ENCODE data around the gene FAM217B. TPM values are rescaled to one million over a fixed set of nuclear protein-coding genes. Genes with fewer than 3 reads are reported as not detected.
A peak's percentile ranks its signal among the peaks of the same experiment; 100 is the strongest.

FAM217B gene
- total RNA-seq, 4 donors from 2014 or later, result 6.0 to 14.1 (median 9.0) TPM

DNA sequence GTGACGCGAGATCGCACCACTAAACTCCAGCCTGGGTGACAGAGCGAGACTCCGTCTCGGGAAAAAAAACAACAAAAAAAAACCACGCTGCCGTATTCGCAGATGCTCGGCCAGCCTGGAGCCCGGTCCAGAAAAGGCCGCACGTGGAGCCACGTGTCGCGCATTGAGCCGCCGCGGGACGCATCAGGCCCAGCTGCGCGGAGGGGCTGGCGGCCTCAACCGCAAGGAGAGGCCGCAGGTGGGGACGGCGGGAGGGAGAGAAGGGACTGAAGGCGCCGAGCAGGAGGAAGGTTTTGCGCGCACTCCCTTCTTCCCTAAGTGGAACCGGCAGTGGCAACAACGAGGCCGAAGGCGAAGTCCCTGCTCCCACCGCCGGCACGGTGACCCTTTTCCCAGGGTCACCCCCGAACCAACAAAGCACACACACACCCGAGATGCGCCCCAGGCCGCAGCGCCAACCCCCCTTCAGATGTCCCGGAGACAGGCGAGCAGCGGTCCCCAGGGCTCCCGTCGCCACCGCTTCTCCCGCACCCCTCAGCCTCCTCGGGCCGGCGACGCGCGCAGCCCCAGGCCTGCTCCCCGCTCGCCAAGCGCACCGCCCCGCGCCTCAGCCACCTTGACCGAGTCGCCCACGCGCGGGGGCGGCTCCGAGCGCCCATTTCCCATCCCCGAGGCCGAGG is 7.4 kb upstream of the FAM217B start:
- DNase-seq (ENCODE audit: extremely low spot score), result no peak
- Histone ChIP-seq H3K27ac (replicated peaks in 1 of 4) (peak overlapping the region in 1 of 4 donors; percentile 81), H3K27me3 (no peaks in the 10 kb centered on the region), H3K4me3 (peak overlapping the region; percentile 64 to 89 (median 78)), H3K36me3 (peaks cover 0 to 4% (median 0%) of the 10 kb centered on the region in 4 donors), H3K4me1 (peaks cover 18 to 36% (median 26%) of the 10 kb centered on the region in 4 donors), H3K9me3 (no peaks in the 10 kb centered on the region)
- intact Hi-C loops (cut with DNase I), result no loop called here
- WGBS, result 84% methylated on average over 53 of the region's 72 CpGs
- TF ChIP-seq CTCF (IDR thresholded peaks at IDR 0.05) (no peak), POLR2AphosphoS5 (IDR thresholded peaks at IDR 0.05) (no peak), POLR2A (IDR thresholded peaks at IDR 0.05; ENCODE audit: low read depth) (no peak), EP300 (IDR thresholded peaks at IDR 0.05) (no peak)

DNA sequence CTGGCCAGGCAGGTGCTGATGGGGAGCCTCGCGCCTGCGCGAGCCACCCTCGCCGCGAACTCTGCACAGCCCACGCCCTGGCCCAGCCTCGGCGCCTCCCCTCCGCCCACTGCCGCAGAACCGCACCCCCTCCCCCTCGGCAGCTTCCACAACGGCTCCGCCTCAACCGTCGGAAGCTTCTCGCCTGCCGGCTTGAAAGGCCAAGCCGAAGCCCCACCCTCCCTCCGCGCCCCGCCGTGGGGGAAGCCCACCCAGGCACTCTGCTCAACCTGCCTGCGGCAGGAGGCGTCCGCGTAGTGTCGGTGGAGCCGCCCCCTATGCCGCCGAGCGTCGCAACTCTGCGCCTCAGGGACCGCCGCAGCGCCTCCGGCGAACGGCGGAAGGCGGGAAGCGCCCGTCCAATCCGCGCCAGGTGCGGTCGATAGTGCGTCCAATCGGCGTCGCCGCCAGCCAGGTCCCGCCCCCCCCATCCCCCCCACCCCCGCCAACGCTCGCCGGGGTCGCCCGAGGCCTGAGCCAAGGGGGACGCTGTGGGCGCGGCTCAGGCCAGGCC is 6.8 kb upstream of the FAM217B start, which contains the start of gene SYCP2:
TSS of gene SYCP2 (minus strand) at position 342 of the 553 bp plus-strand sequence. CDS start 11,224 bp downstream, outside the sequence.
- Histone ChIP-seq H3K4me3 (peak within 1 kb of the TSS; percentile 64 to 89 (median 78)), H3K36me3 (peaks cover 0 to 4% (median 0%) of the 10 kb centered on the region in 4 donors), H3K27me3 (no peaks in the 10 kb centered on the region), H3K27ac (replicated peaks in 1 of 4) (peak within 1 kb of the TSS; percentile 74 to 88 (median 80)), H3K9me3 (no peaks in the 10 kb centered on the region), H3K4me1 (peaks cover 21 to 42% (median 32%) of the 10 kb centered on the region in 4 donors)
- TF ChIP-seq POLR2AphosphoS5 (IDR thresholded peaks at IDR 0.05) (peak in 1 of 2 donors; percentile 4), EP300 (IDR thresholded peaks at IDR 0.05) (no peak), POLR2A (IDR thresholded peaks at IDR 0.05; ENCODE audit: low read depth) (no peak), CTCF (IDR thresholded peaks at IDR 0.05) (no peak)
- WGBS, result 46% methylated on average over 11 of the region's 65 CpGs
- no peak for DNase-seq (ENCODE audit: extremely low spot score)
- intact Hi-C loops (cut with DNase I), result no loop called here

DNA sequence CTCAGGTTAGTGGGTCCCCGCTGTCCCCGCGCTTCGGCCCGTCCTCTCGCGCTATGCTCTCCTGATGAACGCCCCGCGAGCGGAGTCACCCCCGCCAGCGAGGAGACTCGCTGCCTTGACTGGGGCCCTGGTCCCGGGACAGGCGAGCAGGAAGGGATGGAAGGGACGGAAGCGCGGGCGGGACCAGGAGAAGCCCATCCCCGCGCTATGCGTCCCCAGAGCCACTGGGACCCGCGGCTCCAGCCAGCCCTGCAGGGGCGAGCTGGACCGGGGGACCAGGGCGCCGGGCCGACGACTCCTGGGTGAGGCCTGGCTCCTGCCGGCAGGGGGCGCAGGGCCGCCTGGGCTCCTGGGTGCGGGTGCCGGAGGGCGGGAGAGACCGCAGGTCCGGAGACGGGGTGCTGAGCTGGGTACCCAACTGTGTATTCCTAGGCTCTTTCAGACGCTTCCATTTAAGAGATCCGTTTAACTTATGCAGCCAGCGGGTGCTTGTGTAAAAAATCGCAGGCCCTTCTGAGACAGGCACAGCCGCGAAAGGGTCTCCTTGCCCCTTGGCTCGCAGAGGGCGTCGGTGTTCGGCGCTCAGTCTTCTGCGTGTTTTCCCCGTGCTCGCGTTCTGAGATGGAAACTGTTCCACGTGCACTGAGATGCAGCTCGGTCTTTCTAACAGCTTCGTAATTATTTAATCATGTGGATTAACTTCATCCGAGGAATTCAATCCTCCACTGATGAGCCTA is 6.2 kb upstream of the FAM217B start:
- H3K36me3 ChIP-seq, result peaks cover 0 to 4% (median 0%) of the 10 kb centered on the region in 4 donors
- DNase-seq (ENCODE audit: extremely low spot score), result no peak
- H3K27ac ChIP-seq (replicated peaks in 1 of 4), result peak overlapping the region; percentile 74 to 88 (median 80)
- no peak for TF ChIP-seq EP300 (IDR thresholded peaks at IDR 0.05)
- TF ChIP-seq CTCF (IDR thresholded peaks at IDR 0.05), result peak in 2 of 3 experiments; percentile 87 to 96
- TF ChIP-seq POLR2A (IDR thresholded peaks at IDR 0.05; ENCODE audit: low read depth), result no peak
- peak; percentile 22 to 53 for TF ChIP-seq POLR2AphosphoS5 (IDR thresholded peaks at IDR 0.05)
- peak overlapping the region; percentile 64 to 89 (median 78) for H3K4me3 ChIP-seq
- intact Hi-C loops (cut with DNase I), result no loop called here
- H3K9me3 ChIP-seq, result no peaks in the 10 kb centered on the region
- no peaks in the 10 kb centered on the region for H3K27me3 ChIP-seq
- 5% methylated on average over 17 of the region's 59 CpGs for WGBS
- H3K4me1 ChIP-seq, result peaks cover 27 to 49% (median 39%) of the 10 kb centered on the region in 4 donors

GRCh38 chr20:59935457-59936185 is 4.6 kb upstream of the FAM217B start:
- Histone ChIP-seq H3K27ac (replicated peaks in 1 of 4) (no peak overlapping the region), H3K27me3 (no peaks in the 10 kb centered on the region), H3K4me1 (peaks cover 31 to 54% (median 44%) of the 10 kb centered on the region in 4 donors), H3K4me3 (no peak overlapping the region), H3K9me3 (no peaks in the 10 kb centered on the region), H3K36me3 (peaks cover 0 to 4% (median 0%) of the 10 kb centered on the region in 4 donors)
- TF ChIP-seq POLR2A (IDR thresholded peaks at IDR 0.05; ENCODE audit: low read depth) (no peak), EP300 (IDR thresholded peaks at IDR 0.05) (no peak), CTCF (IDR thresholded peaks at IDR 0.05) (no peak), POLR2AphosphoS5 (IDR thresholded peaks at IDR 0.05) (no peak)
- DNase-seq (ENCODE audit: extremely low spot score), result no peak
- WGBS, result 92% methylated on average over 8 of the region's 8 CpGs
- intact Hi-C loops (cut with DNase I), result no loop called here

Data from esophagus muscularis mucosa (tissue), 4 donors.